HepG2 (cell line): ENCODE results near the gene FGD2. TPM values are rescaled to one million over a fixed set of nuclear protein-coding genes. Genes with fewer than 3 reads are reported as not detected.

Experiments
- ATF7 ChIP-seq, 2 experiments: fragments of 450-650 bp in 1 of 2; sonication (generic) in 1 of 2; formaldehyde crosslinking in 1 of 2; IDR thresholded peaks; 2 replicates each; pipeline versions ENCODE4 v1.4.0 to v1.6.1; 2016 to 2020; ENCODE audit warnings: antibody characterized with exemption in 1 of 2, mild to moderate bottlenecking in 1 of 2, missing genetic modification reagents in 1 of 2
- BHLHE40 ChIP-seq: IDR thresholded peaks from 2 replicates; pipeline ENCODE4 v1.6.1; 2011; ENCODE audit warnings: low read length, improper control_type of control experiment
- ELF3 ChIP-seq: IDR thresholded peaks from 2 replicates; pipeline ENCODE4 v1.6.1; 2016; ENCODE audit warnings: missing genetic modification reagents, missing compliant biosample characterization
- FOXP1 ChIP-seq, 2 experiments: fragments of 450-650 bp in 1 of 2; IDR thresholded peaks; 2 replicates each; pipeline ENCODE4 v1.6.1; 2017 to 2018; ENCODE audit warnings: antibody characterized with exemption in 1 of 2
- GABPA ChIP-seq, 2 experiments: IDR thresholded peaks; 2 replicates each; pipeline ENCODE4 v1.6.1; 2011 to 2016; ENCODE audit warnings: low read depth in 2 of 2, low read length in 1 of 2, missing biosample characterization in 1 of 2, missing genetic modification characterization in 1 of 2
- GMEB1 ChIP-seq: sonication (generic); formaldehyde crosslinking; IDR thresholded peaks from 2 replicates; pipeline ENCODE4 v1.5.1; 2020; ENCODE audit warnings: missing genetic modification reagents, mild to moderate bottlenecking, borderline replicate concordance
- MED1 ChIP-seq: sonication (generic); formaldehyde crosslinking; IDR thresholded peaks from 2 replicates; pipeline ENCODE4 v1.4.0; 2020; ENCODE audit warnings: missing genetic modification reagents
- PHF8 ChIP-seq: sonication (generic); formaldehyde crosslinking; IDR thresholded peaks from 2 replicates; pipeline ENCODE4 v1.5.0; 2020; ENCODE audit warnings: missing genetic modification reagents
- RXRB ChIP-seq: IDR thresholded peaks from 2 replicates; pipeline ENCODE4 v1.6.1; 2016; ENCODE audit warnings: borderline replicate concordance, missing genetic modification reagents, missing compliant biosample characterization
- SETDB1 ChIP-seq: sonication (generic); formaldehyde crosslinking; IDR thresholded peaks from 2 replicates; pipeline ENCODE4 v1.5.1; 2020; ENCODE audit warnings: missing genetic modification reagents, mild to moderate bottlenecking, borderline replicate concordance
- SP2 ChIP-seq: sonication (generic); formaldehyde crosslinking; IDR thresholded peaks from 2 replicates; pipeline ENCODE4 v1.5.1; 2020; ENCODE audit warnings: mild to moderate bottlenecking, missing genetic modification reagents
- U2AF2 ChIP-seq: fragments of 200-400 bp; formaldehyde crosslinking; IDR thresholded peaks from 2 replicates; pipeline ENCODE4 v1.6.1; 2017; ENCODE audit warnings: low read depth, mild to moderate bottlenecking, low read length
- XRCC5 ChIP-seq: fragments of 200-400 bp; formaldehyde crosslinking; optimal IDR thresholded peaks from 2 replicates; pipeline ENCODE3; 2017; ENCODE audit warnings: mild to moderate bottlenecking, low read length
- ZFX ChIP-seq: sonication (generic); formaldehyde crosslinking; IDR thresholded peaks from 2 replicates; pipeline ENCODE4 v1.4.0; 2020; ENCODE audit warnings: mild to moderate bottlenecking, low read depth, missing genetic modification reagents, moderate library complexity
- ZFY ChIP-seq: sonication (generic); formaldehyde crosslinking; IDR thresholded peaks from 2 replicates; pipeline ENCODE4 v1.4.0; 2020; ENCODE audit warnings: missing genetic modification reagents
- ZNF292 ChIP-seq: sonication (generic); formaldehyde crosslinking; IDR thresholded peaks from 2 replicates; pipeline ENCODE4 v1.8.1; 2022; ENCODE audit warnings: mild to moderate bottlenecking, low read depth, missing genetic modification reagents, borderline replicate concordance
- ZNF441 ChIP-seq: sonication (generic); formaldehyde crosslinking; IDR thresholded peaks from 2 replicates; pipeline ENCODE4 v1.7.0; 2021; ENCODE audit warnings: missing genetic modification reagents, borderline replicate concordance
- ZNF484 ChIP-seq: sonication (generic); formaldehyde crosslinking; IDR thresholded peaks from 2 replicates; pipeline ENCODE4 v1.5.1; 2020; ENCODE audit warnings: mild to moderate bottlenecking, low read depth, missing genetic modification reagents, borderline replicate concordance
- ZNF496 ChIP-seq: sonication (generic); formaldehyde crosslinking; IDR thresholded peaks from 2 replicates; pipeline ENCODE4 v1.8.1; 2023; ENCODE audit warnings: mild to moderate bottlenecking, moderate library complexity, missing genetic modification reagents; ENCODE audit not compliant: insufficient replicate concordance
- ZNF503 ChIP-seq: sonication (generic); formaldehyde crosslinking; IDR thresholded peaks from 2 replicates; pipeline ENCODE4 v1.4.0; 2020; ENCODE audit warnings: missing genetic modification reagents
- ZNF597 ChIP-seq: sonication (generic); formaldehyde crosslinking; IDR thresholded peaks from 2 replicates; pipeline ENCODE4 v1.5.0; 2020; ENCODE audit warnings: missing genetic modification reagents
- ZNF607 ChIP-seq: sonication (generic); formaldehyde crosslinking; IDR thresholded peaks from 2 replicates; pipeline ENCODE4 v1.5.1; 2020; ENCODE audit warnings: missing genetic modification reagents, mild to moderate bottlenecking, borderline replicate concordance
- ZNF691 ChIP-seq: sonication (generic); formaldehyde crosslinking; IDR thresholded peaks from 2 replicates; pipeline ENCODE4 v1.4.0; 2020; ENCODE audit warnings: missing genetic modification reagents, low read depth, mild to moderate bottlenecking, borderline replicate concordance
- ZNF737 ChIP-seq: sonication (generic); formaldehyde crosslinking; IDR thresholded peaks from 2 replicates; pipeline ENCODE4 v1.5.0; 2020; ENCODE audit warnings: missing genetic modification reagents, mild to moderate bottlenecking, borderline replicate concordance
- polyA plus RNA-seq, 8 experiments: library from polyadenylated mRNA; depleted of rRNA in 3 of 8; stranded (reverse) in 7 of 8; unstranded in 1 of 8; fragments of >200 nt; fragmentation: Illumina TruSeq in 4 of 8; extraction: Trizol in 4 of 8; gene quantifications; 2 replicates each; pipeline versions ENCODE4 v1.2.1 to v1.2.3, GENCODE V29; 2011 to 2016; ENCODE audit warnings: low read depth in 4 of 8, missing spikeins in 1 of 8, mixed read lengths in 1 of 8; ENCODE audit not compliant: insufficient read depth in 1 of 8
- total RNA-seq, 5 experiments: library from RNA; depleted of rRNA; stranded (reverse); fragments of >200 nt; fragmentation: Illumina TruSeq; extraction: Trizol; gene quantifications; 2 replicates each; pipeline ENCODE4 v1.2.3, GENCODE V29; 2016; ENCODE audit warnings: low read depth in 1 of 5

FGD2 gene
- total and polyA plus RNA-seq, 2 of the 13 experiments (the other 11 are each of a cell fraction or from before 2014, with no cell fraction given) = not detected

- TF ChIP-seq XRCC5 (no peak), ZNF503 (CRISPR knock-in tag) (no peak), ZFY (CRISPR knock-in tag) (no peak), ZNF737 (no peak), GMEB1 (CRISPR knock-in tag) (no peak), SETDB1 (CRISPR knock-in tag) (peak; percentile 25; the same call in 1 of the 2 replicates), ZNF292 (CRISPR knock-in tag) (no peak), RXRB (CRISPR knock-in tag) (peak; percentile 31; the same call in 1 of the 2 replicates), ZFX (CRISPR knock-in tag) (peak; percentile 45; the same call in 1 of the 2 replicates), BHLHE40 (no peak), MED1 (0 out of 2 replicates have a peak, but pooled peaks have one; percentile 16), GABPA (IDR thresholded peaks at IDR 0.05; ENCODE audit: low read depth, low read length) (no peak), GABPA (CRISPR knock-in tag; IDR thresholded peaks at IDR 0.05; ENCODE audit: low read depth) (peak; percentile 55), ATF7 (IDR thresholded peaks at IDR 0.05) (0 out of 2 replicates have a peak, but pooled peaks have one; percentile 11), ATF7 (CRISPR knock-in tag; IDR thresholded peaks at IDR 0.05) (no peak), ZNF607 (0 out of 2 replicates have a peak, but pooled peaks have one; percentile 34), FOXP1 (IDR thresholded peaks at IDR 0.05) (no peak), FOXP1 (CRISPR knock-in tag; IDR thresholded peaks at IDR 0.05) (peak; percentile 25; the same call in 1 of the 2 replicates), ZNF484 (CRISPR knock-in tag) (no peak), U2AF2 (no peak), ZNF691 (CRISPR knock-in tag) (0 out of 2 replicates have a peak, but pooled peaks have one; percentile 27), ZNF441 (no peak), ZNF496 (CRISPR knock-in tag) (no peak), ZNF597 (no peak), SP2 (CRISPR knock-in tag) (0 out of 2 replicates have a peak, but pooled peaks have one; percentile 39), PHF8 (CRISPR knock-in tag) (no peak), ELF3 (CRISPR knock-in tag) (peak; percentile 53; the same call in 1 of the 2 replicates)
These were observed 67.1 kb downstream of the FGD2 start (continued) for GRCh38 chr6:37072526-37072925.
